ENCODE data around the gene ZPLD1.

Gene ZPLD1

GRCh38 chr3:102528727-102529126 is 93.9 kb downstream of the ZPLD1 start:
- Histone ChIP-seq H3K27ac (ENCODE audit: low read depth, low read length, poor library complexity, severe bottlenecking) (no peak overlapping the region), H3K27me3 (ENCODE audit: insufficient read depth, low read length) (no peaks in the 10 kb centered on the region), H2AFZ (ENCODE audit: low read length) (no peak overlapping the region), H3F3A (ENCODE audit: insufficient read depth, low read length) (no peaks in the 10 kb centered on the region), H3K9me2 (ENCODE audit: low read depth, low read length) (no peaks in the 10 kb centered on the region), H4K20me1 (ENCODE audit: insufficient read depth, low read length) (no peaks in the 10 kb centered on the region), H3K36me3 (ENCODE audit: insufficient read depth, low read length) (no peaks in the 10 kb centered on the region), H3K4me2 (ENCODE audit: low read length) (no peak overlapping the region), H3K4me3 (ENCODE audit: low read depth, low read length, poor library complexity, severe bottlenecking) (no peak overlapping the region), H3K9ac (ENCODE audit: low read length) (no peak overlapping the region), H3K9me3 (ENCODE audit: low read length) (no peaks in the 10 kb centered on the region), H3K4me1 (ENCODE audit: insufficient read depth, low read length, severe bottlenecking) (no peaks in the 10 kb centered on the region), H3K79me2 (ENCODE audit: insufficient read depth, low read length) (no peaks in the 10 kb centered on the region)
- no peak for TF ChIP-seq CTCF (IDR thresholded peaks at IDR 0.05; ENCODE audit: low read length)
- no peak for TF ChIP-seq EZH2 (IDR thresholded peaks at IDR 0.05; ENCODE audit: borderline replicate concordance, low read length)

Measured in OCI-LY1 (cell line).